ENCODE results near the gene PLEKHG3. TPM values are rescaled to one million over a fixed set of nuclear protein-coding genes. Genes with fewer than 3 reads are reported as not detected.

The PLEKHG3 gene
- total and polyA plus RNA-seq, 2 experiments from 2014 or later = 23.0 to 83.1 TPM

- peak overlapping the region; percentile 81 for H3K4me3 Mint-ChIP-seq
- Histone ChIP-seq H3K9me2 (ENCODE audit: insufficient read depth) (no peaks in the 10 kb centered on the region), H2AFZ (no peak overlapping the region), H3K4me3 (peak overlapping the region; percentile 86), H3K36me3 (ENCODE audit: insufficient read depth) (no peaks in the 10 kb centered on the region), H3K27me3 (ENCODE audit: insufficient read depth) (peaks cover 5% of the 10 kb centered on the region; the same call in 1 of the 2 replicates), H3K27ac (ENCODE audit: low read depth) (0 out of 2 replicates have a peak overlapping the region, but pooled peaks have one; percentile 37), H3F3A (replicated peaks; ENCODE audit: low read depth) (peaks cover 20% of the 10 kb centered on the region; the same call in 1 of the 2 replicates), H4K20me1 (replicated peaks; ENCODE audit: insufficient read depth) (peaks cover 25% of the 10 kb centered on the region), H3K79me2 (replicated peaks; ENCODE audit: insufficient read depth) (peaks cover 64% of the 10 kb centered on the region), H3K4me2 (peak overlapping the region; percentile 95), H3K4me1 (ENCODE audit: insufficient read depth) (peaks cover 59% of the 10 kb centered on the region)
- H3K9me3 Mint-ChIP-seq = no peaks in the 10 kb centered on the region
- ATAC-seq (no peak), DNase-seq (ENCODE audit: low spot score) (no peak)
- no peak overlapping the region for H3K27ac Mint-ChIP-seq
- peaks cover 25% of the 10 kb centered on the region for H3K36me3 Mint-ChIP-seq (ENCODE audit: low read depth)
- peaks cover 76% of the 10 kb centered on the region for H3K4me1 Mint-ChIP-seq
- H3K27me3 Mint-ChIP-seq (ENCODE audit: insufficient read depth, low read depth, poor library complexity) = peaks cover 15% of the 10 kb centered on the region
- TF ChIP-seq ZNF462 (CRISPR knock-in tag; IDR thresholded peaks at IDR 0.05) (no peak), ZNF331 (CRISPR knock-in tag; IDR thresholded peaks at IDR 0.05; ENCODE audit: low read depth) (no peak), NANOG (IDR thresholded peaks at IDR 0.05; ENCODE audit: borderline replicate concordance) (no peak), EZH2 (IDR thresholded peaks at IDR 0.05; ENCODE audit: low read depth, unreplicated experiment) (no peak), STAT1 (IDR thresholded peaks at IDR 0.05; ENCODE audit: unreplicated experiment) (no peak), CREB1 (CRISPR knock-in tag; IDR thresholded peaks at IDR 0.05; ENCODE audit: low read depth) (no peak), POLR2AphosphoS5 (IDR thresholded peaks at IDR 0.05; ENCODE audit: low read depth) (no peak), JUNB (IDR thresholded peaks at IDR 0.05; ENCODE audit: unreplicated experiment) (no peak), EZH2phosphoT487 (IDR thresholded peaks at IDR 0.05; ENCODE audit: unreplicated experiment) (no peak), ZNF114 (CRISPR knock-in tag; IDR thresholded peaks at IDR 0.05) (no peak)
- TF ChIP-seq, protein P1, sequence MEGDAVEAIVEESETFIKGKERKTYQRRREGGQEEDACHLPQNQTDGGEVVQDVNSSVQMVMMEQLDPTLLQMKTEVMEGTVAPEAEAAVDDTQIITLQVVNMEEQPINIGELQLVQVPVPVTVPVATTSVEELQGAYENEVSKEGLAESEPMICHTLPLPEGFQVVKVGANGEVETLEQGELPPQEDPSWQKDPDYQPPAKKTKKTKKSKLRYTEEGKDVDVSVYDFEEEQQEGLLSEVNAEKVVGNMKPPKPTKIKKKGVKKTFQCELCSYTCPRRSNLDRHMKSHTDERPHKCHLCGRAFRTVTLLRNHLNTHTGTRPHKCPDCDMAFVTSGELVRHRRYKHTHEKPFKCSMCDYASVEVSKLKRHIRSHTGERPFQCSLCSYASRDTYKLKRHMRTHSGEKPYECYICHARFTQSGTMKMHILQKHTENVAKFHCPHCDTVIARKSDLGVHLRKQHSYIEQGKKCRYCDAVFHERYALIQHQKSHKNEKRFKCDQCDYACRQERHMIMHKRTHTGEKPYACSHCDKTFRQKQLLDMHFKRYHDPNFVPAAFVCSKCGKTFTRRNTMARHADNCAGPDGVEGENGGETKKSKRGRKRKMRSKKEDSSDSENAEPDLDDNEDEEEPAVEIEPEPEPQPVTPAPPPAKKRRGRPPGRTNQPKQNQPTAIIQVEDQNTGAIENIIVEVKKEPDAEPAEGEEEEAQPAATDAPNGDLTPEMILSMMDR (conservative IDR thresholded peaks at IDR 0.05; ENCODE audit: low read depth in 2 of 2) = no peak
- TF ChIP-seq, protein P2, sequence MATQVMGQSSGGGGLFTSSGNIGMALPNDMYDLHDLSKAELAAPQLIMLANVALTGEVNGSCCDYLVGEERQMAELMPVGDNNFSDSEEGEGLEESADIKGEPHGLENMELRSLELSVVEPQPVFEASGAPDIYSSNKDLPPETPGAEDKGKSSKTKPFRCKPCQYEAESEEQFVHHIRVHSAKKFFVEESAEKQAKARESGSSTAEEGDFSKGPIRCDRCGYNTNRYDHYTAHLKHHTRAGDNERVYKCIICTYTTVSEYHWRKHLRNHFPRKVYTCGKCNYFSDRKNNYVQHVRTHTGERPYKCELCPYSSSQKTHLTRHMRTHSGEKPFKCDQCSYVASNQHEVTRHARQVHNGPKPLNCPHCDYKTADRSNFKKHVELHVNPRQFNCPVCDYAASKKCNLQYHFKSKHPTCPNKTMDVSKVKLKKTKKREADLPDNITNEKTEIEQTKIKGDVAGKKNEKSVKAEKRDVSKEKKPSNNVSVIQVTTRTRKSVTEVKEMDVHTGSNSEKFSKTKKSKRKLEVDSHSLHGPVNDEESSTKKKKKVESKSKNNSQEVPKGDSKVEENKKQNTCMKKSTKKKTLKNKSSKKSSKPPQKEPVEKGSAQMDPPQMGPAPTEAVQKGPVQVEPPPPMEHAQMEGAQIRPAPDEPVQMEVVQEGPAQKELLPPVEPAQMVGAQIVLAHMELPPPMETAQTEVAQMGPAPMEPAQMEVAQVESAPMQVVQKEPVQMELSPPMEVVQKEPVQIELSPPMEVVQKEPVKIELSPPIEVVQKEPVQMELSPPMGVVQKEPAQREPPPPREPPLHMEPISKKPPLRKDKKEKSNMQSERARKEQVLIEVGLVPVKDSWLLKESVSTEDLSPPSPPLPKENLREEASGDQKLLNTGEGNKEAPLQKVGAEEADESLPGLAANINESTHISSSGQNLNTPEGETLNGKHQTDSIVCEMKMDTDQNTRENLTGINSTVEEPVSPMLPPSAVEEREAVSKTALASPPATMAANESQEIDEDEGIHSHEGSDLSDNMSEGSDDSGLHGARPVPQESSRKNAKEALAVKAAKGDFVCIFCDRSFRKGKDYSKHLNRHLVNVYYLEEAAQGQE (IDR thresholded peaks at IDR 0.05; ENCODE audit: unreplicated experiment) = no peak
- TF ChIP-seq, protein P3, sequence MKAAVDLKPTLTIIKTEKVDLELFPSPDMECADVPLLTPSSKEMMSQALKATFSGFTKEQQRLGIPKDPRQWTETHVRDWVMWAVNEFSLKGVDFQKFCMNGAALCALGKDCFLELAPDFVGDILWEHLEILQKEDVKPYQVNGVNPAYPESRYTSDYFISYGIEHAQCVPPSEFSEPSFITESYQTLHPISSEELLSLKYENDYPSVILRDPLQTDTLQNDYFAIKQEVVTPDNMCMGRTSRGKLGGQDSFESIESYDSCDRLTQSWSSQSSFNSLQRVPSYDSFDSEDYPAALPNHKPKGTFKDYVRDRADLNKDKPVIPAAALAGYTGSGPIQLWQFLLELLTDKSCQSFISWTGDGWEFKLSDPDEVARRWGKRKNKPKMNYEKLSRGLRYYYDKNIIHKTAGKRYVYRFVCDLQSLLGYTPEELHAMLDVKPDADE (IDR thresholded peaks at IDR 0.05) = no peak
Observed at GRCh38 chr14:64706119-64706592, 1.9 kb downstream of the PLEKHG3 start.
